Glomerular endothelial cell (primary cell): ENCODE measurements around the gene ARNT2. TPM values are rescaled to one million over a fixed set of nuclear protein-coding genes. Genes with fewer than 3 reads are reported as not detected.
"Not testable (repeated sequence)": the region's sequence is repeated elsewhere in the genome, so short reads cannot be mapped to it uniquely, and the experiment has no call there.

Experiments used
- DNase-seq: peaks from one replicate; pipeline ENCODE4 v3.0.0-alpha.2; 2011; ENCODE audit warnings: low read depth, low spot score; ENCODE audit errors: extremely low read depth
- total RNA-seq: library from RNA; depleted of rRNA; stranded (reverse); fragments of >200 nt; gene quantifications from 2 replicates; pipeline ENCODE4 v1.2.3, GENCODE V29; 2015

Gene ARNT2
- total RNA-seq, 1 donor from 2014 or later, result 1.3 TPM

DNA sequence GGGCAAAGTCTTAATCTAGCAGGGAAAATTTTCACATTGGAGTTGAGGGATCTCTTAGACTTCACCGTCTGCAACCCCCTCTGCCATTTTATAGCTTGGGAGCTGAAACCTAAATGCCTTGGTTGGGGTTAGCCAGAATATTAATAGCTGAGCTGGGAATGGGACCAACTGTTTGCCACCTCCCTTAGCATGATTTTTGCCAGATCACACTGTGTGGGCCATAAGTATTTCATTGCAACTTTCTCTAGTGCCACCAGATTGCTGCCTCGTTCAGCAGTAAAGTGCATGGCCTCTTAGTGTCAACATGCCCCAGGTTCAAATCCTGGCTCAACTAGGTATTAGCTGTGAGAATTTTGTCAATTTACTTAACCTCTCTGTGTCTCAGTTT lies 235.0 kb downstream of the ARNT2 start:
- DNase-seq, result no peak

DNA sequence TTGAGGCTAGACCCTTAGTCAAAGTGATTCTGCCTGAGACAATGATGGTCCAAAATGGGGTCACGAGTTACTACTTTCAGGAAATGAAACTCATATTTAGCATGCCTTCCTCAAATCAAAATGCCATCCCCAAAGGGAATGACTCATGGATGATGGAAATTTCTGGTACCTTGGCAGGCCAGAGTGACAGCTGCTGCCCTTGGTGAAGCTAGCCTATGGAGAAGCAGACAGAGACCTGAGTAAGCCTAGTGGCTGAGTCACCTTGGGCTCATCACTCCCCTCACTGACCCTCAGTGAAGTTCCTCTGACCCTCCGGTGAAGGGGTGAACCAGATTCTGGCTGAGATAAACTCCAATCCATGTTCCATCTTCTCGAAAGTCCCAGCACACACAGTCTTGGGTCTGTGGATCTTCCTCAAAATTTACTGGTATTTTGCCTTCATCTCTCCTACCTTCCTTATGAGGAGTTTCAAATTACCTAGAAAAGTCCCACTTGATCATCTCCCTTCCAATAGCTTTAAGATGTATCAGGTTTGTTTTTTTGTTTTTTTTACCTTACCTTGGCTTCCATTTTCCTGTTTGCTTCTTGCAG lies 236.4 kb downstream of the ARNT2 start:
- DNase-seq, result no peak

DNA sequence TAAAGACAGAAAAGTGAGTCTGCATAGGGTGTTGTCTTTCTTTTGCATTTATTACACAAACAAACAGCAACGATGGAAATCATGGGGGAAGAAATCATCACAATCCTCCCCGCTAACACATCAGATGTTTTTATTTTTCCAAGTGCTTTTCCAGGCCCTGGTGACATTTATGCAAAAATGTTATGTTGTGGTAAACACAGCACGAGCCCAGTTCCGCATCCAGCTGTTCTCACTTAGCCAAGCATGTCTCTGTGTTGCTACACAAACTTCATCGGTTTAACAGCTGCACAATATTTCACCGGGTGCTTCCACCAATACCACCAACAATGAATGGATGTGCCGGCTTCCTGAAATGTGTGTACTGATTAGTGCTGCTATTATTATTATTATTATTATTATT lies 237.2 kb downstream of the ARNT2 start:
- DNase-seq, result no peak

DNA sequence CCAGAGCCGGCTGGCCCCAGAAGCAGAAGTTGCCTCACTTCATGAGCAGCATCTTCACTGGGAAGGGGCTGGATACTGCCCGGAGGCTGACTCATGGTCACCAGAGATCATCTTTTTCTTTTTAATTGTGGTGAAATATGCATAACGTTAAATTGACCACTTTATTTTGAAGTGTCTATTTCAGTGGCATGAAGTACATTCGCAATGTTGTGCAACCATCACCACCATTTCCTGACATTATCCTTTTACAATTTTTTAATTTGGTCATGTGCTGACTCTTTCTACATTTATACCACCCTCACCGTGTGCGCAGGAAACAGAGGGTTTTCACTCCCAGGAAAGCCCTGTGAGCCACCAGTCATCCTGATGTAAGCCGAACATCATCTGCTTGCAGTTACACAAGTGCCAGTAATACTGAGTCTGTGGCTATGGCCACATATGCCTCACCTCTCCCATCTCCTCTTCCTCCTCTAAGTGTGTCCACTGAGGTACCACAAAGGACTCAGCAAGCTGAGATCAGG lies 239.3 kb downstream of the ARNT2 start:
- no peak for DNase-seq

DNA sequence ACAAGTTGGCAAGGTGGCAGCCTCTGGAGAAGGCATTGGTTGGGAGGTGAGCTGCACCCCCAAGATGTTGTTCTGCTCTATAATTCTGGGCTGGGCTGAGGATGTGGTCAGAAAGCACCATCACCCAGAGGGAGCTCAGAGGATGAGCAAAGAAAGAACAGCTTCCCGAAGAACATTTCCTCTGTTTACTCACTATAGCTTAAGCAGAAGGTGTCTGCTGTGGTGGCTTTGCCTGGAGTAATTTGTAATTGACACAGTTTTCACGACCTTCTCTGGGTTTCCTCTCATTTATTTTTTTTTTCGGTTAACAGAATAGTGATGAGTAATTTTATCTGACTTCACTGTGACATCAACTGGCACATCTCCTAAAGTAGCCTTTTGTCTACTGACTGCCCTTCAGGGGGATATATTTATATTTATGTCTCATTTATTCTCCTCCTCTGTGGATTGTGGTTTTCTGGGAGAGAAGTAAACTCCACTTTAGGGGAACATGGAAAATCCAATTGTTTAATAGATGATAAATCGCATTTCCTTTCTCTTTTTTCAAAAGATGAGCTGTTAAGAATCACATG lies 241.4 kb downstream of the ARNT2 start:
- no peak for DNase-seq

DNA sequence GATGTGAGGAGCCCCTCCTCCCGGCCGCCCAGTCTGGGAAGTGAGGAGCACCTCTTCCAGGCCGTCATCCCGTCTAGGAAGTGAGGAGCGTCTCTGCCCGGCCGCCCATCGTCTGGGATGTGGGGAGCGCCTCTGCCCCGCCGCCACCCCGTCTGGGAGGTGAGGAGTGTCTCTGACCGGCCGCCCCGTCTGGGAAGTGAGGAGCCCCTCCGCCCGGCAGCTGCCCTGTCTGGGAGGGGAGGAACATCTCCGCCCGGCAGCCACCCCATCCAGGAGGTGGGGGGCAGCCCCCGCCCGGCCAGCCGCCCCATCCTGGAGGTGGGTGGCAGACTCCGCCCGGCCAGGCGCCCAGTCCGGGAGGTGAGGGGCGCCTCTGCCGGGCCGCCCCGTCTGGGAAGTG lies 243.2 kb downstream of the ARNT2 start:
- not testable (repeated sequence) for DNase-seq

Other genes starting within 250 kb of the ARNT2 start
- gene CTXND1, start 152.2 kb upstream of the ARNT2 start, total RNA-seq, result not detected in 2 replicates